Urothelium cell line (cell line): ENCODE results near the gene SLCO1B1.

Source experiments
- DNase-seq: peaks from one replicate; pipeline ENCODE4 v3.0.0; 2011; ENCODE audit warnings: low spot score, mixed read lengths
- FAIRE-seq: peaks from 2 replicates; lab custom pipeline; 2011; peaks lifted over from hg19 to GRCh38; lab: Jason Lieb, UNC

The SLCO1B1 gene

DNA sequence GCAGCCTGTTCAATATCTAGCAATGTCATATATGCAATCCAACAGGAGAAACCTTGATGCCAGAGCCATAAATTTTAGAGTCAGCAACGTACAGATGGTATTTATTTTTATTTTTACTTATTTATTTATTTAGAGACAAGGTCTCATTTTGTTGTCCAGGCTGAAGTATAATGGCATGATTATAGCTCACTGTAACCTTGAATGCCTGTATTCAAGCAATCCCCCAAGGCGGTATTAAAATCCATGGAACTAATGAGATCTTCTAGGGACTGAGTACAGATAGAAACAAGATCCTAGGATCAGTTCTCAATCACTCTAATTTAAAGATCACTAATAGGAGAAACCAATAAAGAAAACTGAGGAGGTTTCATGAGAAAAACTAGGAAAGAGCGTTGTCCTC, 89.3 kb downstream of the SLCO1B1 start:
- FAIRE-seq (no peak), DNase-seq (no peak)

- FAIRE-seq, result no peak
- DNase-seq, result no peak
Observed at GRCh38 chr12:21221072-21221471, 90.1 kb downstream of the SLCO1B1 start.

DNA sequence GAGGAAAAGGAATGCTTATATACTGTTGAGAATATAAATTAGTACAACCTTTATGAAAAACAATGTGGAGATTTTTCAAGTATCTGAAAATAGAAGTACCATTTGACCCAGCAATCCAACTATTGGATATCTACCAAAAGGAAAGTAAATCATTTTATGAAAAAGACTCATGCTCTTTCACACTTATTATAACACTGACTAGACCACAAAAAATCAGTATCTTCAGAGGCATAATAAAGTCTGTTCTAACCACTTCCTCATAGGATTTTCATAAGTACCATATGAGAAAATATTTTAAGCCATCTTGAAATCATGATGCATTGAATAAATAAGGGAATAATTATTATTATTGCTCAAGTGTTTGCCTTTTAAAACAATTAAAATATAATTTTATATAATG, 90.8 kb downstream of the SLCO1B1 start:
- DNase-seq (no peak), FAIRE-seq (no peak)

DNA sequence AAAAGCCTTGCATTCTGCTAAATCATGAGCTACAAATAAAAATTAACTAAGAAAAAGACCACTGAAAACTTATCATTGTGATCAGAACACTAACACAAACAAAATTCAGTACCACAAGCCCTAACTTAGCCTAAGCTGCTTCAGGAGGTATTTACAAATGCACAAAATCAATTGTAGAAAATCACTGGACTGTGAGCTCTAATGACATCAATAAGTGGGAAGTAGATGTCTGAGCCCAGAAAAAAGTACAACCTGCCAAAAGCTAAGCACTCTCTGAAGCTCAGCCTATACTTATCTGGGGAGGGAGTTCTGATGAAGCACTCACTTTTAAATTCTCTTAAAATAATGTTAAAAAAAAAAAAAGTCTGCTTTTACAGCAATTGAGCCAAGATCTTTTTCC, 92.9 kb downstream of the SLCO1B1 start:
- DNase-seq (no peak), FAIRE-seq (no peak)

DNA sequence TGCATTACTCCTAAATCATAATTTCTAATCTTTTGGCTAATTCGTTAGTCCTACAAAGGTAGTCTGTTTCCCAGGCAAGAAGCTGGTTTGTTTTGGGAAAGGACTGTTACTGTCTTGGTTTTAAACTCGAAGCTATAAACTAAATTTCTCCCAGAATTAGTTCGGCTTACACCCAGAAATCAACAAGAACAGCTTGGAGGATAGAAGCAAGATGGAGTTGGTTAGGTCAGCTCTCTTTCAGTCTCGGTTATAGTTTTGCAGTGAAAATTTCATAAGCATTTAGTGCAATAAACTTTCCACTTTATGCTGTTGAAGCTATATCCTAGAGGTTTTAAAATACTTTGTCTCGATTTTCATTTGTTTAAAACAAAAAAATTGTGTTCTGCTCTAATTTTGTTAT, 103.4 kb downstream of the SLCO1B1 start:
- DNase-seq, result no peak
- FAIRE-seq, result no peak

- DNase-seq (no peak), FAIRE-seq (no peak)
Observed at GRCh38 chr12:21239866-21240265, 108.9 kb downstream of the SLCO1B1 start.

GRCh38 chr12:21248679-21249078, 117.7 kb downstream of the SLCO1B1 start:
- FAIRE-seq, result no peak

DNA sequence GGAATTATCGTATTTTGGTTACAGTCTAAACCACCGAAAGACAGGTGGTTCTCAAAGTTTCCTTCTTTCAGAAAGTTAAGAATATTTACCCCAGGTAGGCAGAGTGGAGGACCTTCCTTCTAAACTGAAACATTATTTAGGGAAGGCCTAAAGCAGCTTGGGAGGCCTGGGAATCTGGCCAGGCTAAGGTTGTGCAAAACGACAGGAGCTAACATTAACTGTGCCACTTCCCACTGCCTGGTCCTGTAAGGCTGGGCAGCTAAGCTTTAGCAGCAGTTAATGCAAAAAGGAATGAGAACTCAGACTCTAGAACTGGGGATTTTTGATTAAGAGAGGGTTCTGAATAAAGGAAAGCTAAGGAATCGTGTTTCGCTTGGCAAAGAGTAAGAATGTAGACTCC, 121.1 kb downstream of the SLCO1B1 start:
- no peak for FAIRE-seq
- no peak for DNase-seq

More at GRCh38 chr12:21248679-21249078, 117.7 kb downstream of the SLCO1B1 start:
- no peak for DNase-seq

DNA sequence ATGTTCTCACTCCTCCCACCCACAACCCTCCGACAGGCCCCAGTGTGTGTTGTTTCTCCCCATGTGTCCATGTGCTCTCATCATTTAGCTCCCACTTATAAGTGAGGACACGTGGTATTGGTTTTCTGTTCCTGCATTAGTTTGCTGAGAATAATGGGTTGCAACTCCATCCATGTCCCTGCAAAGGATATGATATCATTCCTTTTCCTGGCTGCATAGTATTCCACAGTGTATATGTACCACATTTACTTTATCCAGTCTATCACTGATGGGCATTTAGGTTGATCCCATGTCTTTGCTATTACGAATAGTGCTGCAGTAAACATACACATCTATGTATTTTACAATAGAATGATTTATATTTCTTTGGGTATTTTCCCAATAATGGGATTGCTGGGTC, 126.2 kb downstream of the SLCO1B1 start:
- DNase-seq (no peak), FAIRE-seq (no peak)

DNA sequence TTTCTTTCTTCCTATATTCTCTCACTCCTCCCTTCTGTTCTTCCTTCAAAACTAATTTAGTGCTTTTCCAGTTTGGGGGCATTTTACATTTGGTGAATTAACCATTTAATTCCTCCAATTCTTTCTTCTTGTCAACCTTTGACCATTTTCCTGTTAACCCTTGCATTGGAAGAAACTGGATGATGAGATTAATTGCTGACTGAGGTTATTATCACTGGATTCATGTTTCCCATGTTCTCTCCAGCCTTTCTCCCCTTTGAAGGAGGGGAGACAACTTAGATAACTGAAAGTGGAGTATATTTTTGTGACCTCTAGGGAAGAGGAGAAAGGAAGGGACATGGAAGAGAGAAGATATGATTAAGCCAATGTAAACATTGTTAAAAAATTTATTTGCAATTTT, 133.2 kb downstream of the SLCO1B1 start:
- FAIRE-seq (no peak), DNase-seq (no peak)

GRCh38 chr12:21265932-21266331, 134.9 kb downstream of the SLCO1B1 start:
- DNase-seq (no peak), FAIRE-seq (no peak)

- DNase-seq, result no peak
- FAIRE-seq, result peak; percentile 44
Observed at GRCh38 chr12:21276826-21277225, 145.8 kb downstream of the SLCO1B1 start.
